OCI-M1 (cell line): ENCODE data around the gene PIGS.

ENCODE experiments used
- DNase-seq: peaks from one replicate; lab custom pipeline; 2025; lab: John Stamatoyannopoulos, UW

The PIGS gene

DNA sequence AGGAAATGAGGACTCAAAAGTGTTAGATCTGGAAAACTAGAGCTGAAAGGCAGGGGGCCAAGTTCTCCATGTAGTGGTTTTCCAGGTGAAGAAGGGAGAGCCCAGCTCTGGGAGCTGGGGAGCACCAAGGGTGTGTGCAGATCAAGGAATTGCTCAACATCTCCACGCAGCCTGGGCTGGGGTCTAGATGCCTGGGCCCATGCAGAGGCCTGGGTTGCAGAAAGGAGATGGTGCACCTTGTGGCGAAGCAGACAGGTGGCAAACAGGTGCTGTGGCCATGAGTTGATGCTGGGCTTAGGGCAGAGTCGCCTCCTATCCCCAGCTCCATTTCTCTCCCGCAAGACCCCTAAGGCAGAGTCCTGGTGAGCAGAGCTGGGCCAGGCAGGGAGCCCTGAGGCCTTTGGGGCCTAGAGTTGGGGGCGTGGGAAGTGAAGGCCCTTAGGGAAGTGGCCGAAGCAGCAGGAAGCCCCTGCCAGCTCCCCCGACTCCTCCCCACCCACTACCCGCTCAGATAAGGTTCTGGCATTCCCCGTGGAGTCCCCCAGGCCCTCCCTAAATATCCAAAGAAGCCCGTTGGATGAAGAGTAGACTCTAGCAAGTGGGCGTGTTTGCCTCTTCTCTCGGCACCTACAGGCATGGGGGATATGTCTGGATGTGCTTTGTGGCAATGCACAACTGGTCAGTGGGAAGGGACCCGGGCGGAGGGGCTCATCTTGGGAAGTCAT lies 64.4 kb downstream of the PIGS start:
- no peak for DNase-seq

DNA sequence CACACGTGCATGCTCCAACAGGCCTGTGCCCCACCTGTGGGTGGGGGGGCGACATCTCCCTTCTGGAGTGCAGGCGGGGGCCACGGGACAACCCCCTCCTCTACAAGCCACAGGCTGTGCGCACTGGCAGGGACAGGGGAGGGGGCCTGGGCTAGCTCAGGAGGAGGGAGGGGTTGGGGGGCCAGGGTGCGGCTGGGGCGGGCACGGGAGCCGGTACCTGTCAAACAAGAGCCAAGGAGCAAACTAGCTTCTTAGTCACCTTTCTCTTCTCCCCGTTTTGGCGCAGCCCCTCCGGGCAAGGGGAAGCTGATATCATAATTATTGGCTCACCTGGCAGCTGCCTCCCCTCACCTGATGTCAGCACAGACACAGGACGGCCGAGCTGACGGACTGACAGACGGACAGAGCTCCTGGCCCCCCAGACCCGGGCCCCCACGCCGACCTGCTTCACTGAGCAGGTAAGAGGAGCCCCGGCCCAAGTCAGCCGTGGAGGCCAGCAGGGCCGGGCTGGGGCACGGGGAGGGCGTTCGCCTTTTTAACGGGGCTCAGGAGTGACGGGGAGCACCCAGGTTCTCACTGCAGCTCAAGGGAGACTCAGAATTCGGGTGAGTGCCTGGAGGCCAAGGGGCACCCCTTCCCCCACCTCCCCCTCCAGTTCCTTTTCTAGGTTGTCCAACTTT lies 65.2 kb downstream of the PIGS start, which contains the start of gene FOXN1:
Gene FOXN1 (plus strand): TSS at position 363 of the 680 bp plus-strand sequence. CDS start 17,622 bp downstream, outside the sequence.
- no peak for DNase-seq

DNA sequence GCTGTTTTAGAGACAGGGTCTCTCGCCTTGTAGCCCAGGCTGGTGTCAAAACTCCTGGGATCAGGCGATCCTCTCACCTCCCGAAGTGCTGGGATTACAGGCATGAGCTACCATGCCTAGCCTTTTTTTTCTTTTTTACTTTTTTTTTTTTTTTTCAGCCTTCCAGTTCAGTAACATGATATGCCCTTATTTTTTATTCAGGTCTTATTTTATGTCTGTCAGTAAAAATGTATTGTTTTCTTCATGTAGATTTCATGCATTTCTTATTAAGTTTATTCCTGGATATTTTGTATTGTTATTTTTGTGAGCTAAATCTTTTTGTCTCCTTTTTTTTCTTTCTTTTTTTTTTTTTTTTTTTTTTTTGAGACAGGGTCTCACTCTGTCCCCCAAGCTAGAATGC lies 67.9 kb downstream of the PIGS start:
- DNase-seq = no peak
